ENCODE measurements around the gene DPEP2NB.
"Not testable (repeated sequence)": the region's sequence is repeated elsewhere in the genome, so short reads cannot be mapped to it uniquely, and the experiment has no call there.

The DPEP2NB gene

DNA sequence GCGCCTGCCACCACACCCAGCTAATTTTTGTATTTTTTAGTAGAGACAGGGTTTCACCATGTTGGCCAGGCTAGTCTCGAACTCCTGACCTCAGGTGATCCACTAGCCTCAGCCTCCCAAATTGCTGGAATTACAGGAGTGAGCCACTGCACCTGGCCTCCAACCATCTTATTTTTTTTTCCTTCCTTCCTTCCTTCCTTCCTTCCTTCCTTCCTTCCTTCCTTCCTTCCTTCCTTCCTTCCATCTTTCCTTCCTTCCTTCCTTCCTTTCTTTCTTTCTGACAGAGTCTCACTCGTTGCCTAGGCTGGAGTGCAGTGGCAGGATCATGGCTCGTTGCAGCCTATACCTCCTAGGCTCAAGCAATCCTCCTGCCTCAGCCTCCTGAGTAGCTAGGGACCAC lies 5.8 kb downstream of the DPEP2NB start:
- not testable (repeated sequence) for DNase-seq

DNA sequence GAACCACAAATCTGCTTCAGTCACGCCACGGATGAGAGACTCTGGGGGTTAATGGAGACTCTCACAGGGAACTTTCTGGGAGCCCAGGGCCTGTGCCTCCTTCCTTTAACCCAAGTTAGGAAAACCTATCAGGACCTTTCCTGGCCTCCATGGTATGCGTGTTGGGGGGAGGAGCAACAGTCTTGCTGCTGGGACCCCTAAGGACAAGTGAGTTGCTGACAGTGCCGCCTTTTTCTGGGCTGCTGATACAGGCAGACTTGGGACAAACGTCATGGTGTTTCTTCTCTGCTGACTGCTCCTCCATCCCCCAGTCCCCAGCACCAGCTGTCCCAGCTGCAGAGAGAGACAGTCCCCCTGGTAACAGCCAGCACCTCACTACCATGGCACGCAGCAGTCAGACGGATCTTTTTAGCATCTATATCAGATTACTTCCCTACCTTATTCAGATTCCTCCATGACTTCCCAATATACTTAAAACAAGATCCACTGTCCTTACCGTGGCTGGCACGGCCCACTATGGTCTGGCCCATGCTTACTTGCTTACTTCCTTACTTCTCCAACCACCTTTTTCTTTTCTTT lies 6.5 kb downstream of the DPEP2NB start:
- no peak for DNase-seq

DNA sequence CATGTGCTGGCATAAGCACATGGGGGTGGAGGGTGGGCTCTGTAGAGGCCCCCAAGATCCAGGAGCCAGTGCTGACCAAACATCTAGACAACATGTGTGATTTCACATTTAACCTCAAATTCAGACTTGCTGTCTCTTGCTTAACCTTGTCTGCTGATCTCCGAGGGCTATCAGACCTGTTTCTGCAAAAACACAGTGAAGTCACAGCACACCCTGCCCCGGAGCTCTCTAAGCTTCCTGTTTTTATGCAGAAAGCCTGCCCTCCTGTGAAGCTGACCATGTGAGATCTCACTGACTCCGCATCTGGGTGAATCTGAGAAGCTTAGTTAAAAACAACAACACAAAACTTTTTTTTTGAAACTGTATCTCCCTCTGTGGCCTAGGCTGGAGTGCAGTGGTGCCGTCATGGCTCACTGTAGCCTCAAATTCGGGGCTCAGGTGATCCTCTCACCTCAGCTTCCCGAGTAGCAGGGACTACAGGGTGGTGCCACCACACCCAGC lies 9.9 kb downstream of the DPEP2NB start:
- DNase-seq, result no peak

DNA sequence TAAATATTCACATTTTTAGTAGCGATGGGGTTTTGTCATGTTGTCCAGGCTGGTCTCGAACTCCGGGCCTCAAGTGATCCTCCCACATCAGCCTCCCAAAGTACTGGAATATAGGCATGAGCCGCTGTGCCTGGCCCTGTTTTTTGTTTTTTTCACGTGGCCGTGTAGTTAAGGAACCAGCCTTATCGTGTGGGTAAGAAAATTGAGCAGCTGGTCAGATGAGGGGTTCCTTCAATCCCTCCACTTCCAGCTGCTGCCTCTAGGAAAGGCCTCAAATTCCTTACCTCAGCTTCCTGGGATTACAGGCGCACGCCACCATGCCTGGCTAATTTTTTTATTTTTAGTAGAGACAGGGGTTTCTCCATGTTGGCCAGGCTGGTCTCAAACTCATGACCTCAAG lies 10.5 kb downstream of the DPEP2NB start:
- DNase-seq, result no peak

DNA sequence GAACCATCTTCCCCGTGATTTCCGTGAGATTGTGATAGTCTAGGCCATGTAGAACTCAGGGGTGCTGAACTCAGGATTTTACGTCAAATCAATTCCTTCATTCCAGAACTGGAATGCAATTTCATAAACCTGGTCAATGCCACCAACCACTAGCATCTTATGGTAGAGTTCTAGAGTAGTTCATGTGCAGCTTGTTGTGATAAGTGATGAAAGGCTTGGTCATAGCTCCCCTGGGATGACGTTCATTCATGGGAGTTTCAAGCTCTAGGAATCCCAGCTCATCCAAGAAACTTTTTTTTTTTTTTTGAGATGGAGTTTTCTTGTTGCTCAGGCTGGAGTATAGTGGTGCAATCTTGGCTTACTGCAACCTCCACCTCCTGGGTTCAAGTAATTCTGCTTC lies 12.7 kb downstream of the DPEP2NB start:
- no peak for DNase-seq

DNA sequence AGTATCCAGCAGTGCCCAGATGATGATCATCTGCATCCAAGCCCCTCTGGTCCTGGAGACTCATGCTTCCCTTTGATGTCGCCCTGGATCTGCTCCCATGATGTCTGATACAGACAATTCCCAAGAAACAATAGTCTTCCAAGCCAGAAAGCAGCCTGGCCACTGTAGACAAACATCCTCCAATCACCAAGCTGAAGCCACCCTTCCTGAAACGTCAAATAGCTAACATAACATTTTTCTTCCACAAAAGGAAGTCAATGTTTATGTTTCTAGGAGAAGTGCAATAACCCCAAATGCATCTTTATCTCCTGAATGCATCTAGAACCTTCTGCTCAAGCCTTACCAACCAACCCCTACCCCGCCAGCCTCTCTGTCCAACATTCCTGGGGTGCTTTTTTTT lies 15.3 kb downstream of the DPEP2NB start:
- DNase-seq, result no peak

DNA sequence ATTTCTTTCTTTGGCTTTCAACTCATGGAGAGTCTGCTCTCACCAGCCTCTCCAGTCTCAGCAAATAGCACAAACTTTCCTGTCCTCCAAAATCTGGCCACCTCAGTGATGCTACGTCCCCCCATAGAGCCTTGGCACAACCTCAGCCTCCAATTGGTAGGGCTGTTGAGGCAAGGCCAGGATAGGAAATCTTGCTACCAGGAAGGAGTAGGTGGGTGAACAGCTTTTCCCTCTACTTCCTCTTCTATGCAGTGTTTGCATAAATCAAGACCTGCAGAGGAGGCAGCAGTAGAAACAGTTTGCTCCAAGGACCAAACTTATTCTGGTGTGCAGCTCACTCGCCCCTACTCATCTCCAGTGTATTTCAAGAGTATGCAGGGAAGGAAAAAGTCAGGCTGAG lies 15.7 kb downstream of the DPEP2NB start:
- DNase-seq, result no peak

DNA sequence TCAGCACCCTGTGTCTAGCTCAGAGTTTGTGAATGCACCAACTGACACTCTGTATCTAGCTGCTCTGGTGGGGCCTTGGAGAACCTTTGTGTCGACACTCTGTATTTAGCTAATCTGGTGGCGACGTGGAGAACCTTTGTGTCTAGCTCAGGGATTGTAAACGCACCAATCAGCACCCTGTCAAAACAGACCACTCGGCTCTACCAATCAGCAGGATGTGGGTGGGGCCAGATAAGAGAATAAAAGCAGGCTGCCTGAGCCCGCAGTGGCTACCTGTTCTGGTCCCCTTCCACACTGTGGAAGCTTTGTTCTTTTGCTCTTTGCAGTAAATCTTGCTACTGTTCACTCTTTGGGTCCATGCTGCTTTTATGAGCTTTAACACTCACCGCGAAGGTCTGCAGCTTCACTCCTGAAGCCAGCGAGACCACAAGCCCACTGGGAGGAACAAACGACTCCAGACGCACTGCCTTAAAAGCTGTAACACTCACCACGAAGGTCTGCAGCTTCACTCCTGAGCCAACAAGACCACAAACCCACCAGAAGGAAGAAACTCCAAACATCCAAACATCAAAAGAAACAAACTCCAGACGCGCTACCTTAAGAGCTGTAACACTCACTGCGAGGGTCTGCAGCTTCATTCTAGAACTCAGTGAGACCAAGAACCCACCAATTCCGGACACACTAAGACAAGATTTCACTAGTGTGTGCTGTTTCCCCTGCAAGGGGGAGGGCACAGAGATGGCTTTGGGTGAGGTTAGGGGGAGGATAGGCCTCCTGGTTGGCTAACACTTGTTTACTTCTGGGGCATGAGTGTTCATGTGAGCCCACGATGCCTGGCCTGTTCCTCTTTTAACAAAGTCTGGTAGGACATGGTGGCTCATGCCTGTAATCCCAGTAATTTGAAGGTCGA lies 16.7 kb downstream of the DPEP2NB start, which contains the start of gene DPEP2:
DPEP2 (minus strand) TSS at position 706 of the 910 bp plus-strand sequence. CDS start 6,272 bp downstream, outside the sequence.
- DNase-seq, result not testable (repeated sequence)

DNA sequence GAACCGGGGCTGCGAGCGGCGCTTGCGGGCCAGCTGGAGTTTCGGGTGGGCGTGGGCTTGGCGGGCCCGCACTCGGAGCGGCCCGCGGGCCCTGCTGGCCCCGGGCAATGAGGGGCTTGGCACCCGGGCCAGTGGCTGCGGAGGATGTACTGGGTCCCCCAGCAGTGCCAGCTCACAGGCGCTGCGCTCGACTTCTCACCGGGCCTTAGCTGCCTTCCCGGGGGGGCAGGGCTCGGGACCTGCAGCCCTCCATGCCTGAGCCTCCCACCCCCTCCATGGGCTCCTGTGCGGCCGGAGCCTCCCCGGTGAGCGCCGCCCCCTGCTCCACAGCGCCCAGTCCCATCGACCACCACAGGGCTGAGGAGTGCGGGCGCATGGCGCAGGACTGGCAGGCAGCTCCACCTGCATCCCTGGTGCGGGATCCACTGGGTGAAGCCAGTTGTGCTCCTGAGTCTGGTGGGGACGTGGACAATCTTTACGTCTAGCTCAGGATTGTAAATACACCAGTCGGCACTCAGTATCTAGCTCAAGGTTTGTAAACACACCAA lies 17.4 kb downstream of the DPEP2NB start:
- DNase-seq, result not testable (repeated sequence)

DNA sequence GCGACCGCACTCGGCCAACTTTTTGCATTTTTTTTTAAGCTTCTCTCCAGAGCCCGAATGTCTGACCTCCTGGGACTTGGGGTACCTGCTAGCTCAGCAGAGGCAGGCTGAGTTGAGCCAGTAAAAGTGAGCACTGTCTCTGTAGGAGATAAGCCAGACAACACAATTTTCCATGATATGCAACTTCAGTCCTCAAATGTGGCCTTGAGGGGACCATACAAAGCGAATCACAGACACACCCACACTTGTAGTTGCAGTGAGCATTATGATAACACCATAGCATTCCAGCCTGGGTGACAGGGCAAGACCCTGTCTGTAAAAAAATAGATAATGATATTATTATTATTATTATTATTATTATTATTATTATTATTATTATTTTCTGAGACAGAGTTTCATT lies 19.0 kb downstream of the DPEP2NB start:
- no peak for DNase-seq

DNA sequence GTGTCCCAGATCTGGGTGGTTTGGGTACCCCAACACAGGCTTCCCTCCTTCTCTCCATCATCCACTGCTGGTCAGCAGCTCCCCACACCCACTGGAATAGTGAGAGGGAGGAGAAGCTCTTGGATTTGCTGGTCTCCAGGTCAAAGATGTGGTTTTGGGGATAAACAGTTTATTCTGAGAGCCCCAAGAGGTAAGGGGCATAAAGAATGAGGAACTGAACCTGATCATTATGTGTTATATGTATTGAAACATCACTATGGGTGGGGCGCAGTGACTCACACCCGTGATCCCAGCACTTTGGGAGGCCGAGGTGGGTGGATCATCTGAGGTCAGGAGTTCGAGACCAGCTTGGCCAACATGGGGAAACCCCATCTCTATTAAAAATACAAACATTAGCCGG lies 20.3 kb downstream of the DPEP2NB start:
- no peak for DNase-seq

DNA sequence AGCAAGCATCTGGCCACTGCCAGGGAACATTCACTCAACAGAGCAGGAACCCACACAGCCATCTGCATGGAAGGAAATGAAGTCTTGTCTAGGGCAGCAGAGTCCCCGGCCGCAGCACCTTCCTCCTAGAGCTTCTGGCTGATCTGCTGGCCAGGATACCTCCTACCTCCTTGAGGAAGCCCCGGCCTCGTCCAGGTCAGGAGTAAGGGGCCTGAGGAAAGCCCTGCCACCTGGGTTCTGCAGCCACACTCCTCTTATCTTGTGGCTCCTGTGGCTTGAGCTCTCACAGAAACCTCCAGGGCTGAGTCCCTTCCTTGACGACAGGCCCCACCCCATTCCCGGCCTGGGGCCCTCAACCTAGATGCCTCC lies 21.7 kb downstream of the DPEP2NB start:
- DNase-seq, result not testable (repeated sequence)

DNA sequence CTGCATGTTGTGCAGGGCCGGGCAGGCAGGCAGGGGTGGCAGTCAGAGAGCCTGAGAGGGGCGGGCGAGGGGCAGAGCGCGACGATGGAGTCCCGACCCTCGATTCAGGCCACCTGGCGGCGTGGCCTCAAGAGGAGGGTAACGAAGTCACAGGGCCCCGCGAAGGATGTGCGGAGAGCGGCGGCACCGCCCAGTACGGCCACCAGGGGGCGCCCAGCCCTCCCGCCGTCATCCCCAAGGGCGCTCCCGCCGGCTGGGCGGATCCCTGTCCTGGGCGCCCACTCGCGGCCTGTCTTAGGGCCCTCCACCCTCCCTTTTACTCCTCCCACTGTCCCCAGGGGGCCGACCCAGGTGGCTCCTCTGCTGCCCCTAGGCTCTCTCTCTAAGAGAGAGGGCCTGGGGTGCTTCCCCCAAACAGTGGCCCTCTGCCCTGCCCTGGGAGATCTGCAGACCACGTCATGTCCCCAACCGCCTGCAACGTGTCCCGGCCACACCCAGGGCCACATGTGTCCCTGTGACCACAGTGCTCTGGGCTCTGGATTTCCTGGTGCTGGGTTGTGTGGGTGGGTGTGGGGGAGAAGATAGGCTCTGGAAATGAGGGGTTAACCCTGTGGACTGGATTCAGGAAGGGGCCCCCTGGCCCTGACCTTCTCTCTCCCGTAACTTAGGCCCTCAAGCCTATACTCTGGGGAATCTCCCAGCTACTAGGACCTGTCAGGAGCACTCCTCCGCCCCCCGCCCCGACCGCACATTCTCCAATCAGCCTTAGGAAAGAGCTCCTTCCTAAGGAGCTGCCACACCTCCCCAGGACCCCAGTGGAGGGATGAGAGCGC lies 22.3 kb downstream of the DPEP2NB start:
- no peak for DNase-seq

DNA sequence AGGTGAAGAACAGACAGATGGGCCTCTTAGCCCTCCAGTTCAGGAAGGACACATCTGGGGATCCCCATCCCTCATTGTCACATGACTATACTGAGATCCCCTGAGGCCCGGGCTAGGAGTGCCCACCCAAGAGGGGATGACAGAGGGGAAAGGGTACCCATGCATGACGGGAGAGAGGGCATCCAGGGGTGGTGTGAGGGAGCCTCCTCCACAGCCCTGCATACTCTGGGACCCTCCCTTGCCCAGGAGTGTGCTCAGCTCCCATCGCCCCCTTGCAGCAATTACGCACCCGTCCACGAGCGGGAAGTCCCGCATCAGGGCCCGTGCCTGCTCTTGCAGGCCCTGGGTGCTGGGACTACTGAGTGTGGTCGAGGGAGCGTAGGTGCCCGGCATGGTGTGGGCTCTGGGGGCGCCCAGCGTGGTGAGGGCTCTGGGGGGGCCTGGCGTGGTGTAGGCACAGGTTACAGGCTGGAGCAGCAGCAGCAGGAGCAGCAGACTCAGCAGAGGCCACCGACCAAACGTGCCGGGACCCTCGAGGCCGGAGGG lies 23.0 kb downstream of the DPEP2NB start:
- no peak for DNase-seq

DNA sequence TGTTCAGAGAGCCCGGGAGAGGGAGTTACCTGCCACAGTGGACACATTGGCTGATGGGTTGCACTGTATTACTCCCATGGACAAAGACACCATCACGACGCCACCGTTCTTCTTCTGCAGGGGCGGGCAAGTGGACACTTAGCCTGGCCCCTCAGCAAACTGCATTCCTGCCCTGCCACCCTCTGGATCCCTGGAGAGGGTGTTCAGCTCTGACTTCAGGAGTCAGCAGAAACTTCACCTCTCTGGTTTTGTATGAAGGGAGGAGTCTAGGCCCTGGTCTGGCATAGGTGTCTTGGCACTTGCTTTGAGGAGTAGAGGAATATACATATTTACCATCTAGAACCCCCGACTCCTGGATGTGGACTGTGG lies 25.7 kb downstream of the DPEP2NB start:
- no peak for DNase-seq

DNA sequence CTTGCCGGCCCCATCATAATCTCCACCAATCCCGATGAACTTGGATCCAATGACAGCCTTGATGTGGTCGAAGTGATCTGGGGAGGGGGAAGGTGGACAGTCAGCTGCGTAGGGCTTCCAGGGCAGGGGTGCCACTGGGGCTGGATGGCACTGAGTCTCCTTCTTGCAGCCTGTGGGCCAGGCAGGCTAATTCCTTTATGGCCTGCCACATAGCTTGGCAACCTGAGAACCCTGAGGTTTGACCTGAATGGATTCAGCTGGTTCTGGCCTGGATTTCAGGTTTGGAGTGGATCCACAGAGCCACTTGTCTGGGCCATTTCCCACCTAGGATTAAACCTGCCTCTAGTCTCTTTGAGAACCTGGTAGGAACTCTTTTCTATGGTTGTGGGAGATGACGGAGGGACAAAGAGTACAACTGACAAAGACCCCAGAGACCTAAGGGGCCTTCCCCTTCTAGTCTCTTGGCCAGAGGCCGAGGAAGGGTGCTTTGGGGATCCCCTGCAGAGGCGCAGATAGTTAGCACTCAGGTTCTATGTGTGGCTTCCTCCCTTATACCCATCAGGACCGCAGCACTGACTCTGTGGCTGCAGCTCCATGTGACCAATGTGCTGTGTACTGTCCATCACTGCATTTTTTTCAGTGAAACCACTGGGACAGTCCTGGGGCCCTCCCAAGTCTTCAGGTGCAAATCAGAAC lies 26.2 kb downstream of the DPEP2NB start:
- no peak for DNase-seq

DNA sequence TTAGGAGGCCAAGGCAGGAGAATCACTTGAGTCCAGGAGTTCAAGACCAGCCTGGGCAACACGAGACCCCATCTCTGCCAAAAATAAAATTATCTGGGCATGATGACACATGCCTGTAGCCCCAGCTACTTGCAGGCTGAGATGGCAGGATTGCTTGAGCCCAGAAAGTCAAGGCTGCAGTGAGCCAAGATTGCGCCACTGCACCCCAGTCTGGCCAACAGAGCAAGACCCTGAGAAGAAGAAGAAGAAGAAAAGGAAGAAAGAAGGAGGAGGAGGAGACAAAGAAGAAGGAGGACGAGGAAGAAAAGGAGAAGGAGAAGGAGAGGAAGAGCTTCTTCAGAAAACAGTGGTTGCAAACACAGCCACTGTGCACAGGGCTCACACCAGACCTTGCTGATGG lies 27.0 kb downstream of the DPEP2NB start:
- DNase-seq, result no peak

DNA sequence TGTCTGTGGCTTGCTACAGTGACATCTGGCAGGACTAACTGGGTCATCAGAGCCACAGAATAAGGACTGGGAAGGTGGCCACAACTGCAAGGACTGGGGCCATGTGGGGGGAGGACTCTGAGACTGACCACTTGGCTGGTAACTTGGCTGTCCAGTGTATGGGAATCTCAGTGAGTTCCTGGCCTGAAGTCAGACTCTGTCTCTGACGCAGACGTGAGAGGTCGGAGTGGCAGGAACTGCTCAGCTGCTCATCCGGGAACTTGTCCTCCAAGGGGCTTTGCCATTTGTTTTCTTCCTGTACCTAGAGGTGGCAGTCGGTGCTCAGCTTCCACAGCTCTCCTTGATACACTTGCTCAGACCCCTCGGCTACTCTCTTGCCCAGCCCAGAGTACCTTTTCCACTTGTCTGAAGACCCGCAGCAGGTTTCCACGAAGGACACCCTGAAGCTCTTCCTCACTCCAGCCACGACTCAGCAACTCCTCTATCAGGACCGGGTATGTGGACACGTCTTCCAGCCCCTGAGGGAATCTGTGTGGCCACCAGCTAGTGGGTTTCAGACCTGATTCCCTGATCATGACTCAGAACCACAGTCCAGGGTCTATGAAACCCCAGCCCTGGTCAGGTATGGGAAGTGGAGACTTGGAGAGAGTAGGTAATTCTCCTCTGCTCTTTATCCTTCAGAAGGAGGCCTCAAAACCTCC lies 28.1 kb downstream of the DPEP2NB start:
- DNase-seq, result no peak

DNA sequence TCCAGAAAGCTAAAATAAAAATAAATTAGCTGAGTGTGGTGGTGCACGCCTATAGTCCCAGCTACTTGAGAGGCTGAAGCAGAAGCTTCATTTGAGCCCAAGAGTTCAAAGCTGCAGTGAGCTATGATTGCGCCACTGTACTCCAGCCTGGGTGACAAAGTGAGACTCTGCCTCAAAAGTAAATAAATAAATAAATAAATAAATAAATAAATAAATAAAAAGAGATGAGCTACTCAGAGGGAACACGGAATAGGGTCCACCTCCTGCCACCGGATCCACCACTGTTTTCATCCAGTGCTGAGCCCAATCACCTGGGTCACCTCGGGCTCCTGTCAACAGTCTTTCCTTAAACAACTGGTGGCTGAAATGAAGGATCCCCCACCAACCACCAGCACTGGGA lies 28.8 kb downstream of the DPEP2NB start:
- no peak for DNase-seq

DNA sequence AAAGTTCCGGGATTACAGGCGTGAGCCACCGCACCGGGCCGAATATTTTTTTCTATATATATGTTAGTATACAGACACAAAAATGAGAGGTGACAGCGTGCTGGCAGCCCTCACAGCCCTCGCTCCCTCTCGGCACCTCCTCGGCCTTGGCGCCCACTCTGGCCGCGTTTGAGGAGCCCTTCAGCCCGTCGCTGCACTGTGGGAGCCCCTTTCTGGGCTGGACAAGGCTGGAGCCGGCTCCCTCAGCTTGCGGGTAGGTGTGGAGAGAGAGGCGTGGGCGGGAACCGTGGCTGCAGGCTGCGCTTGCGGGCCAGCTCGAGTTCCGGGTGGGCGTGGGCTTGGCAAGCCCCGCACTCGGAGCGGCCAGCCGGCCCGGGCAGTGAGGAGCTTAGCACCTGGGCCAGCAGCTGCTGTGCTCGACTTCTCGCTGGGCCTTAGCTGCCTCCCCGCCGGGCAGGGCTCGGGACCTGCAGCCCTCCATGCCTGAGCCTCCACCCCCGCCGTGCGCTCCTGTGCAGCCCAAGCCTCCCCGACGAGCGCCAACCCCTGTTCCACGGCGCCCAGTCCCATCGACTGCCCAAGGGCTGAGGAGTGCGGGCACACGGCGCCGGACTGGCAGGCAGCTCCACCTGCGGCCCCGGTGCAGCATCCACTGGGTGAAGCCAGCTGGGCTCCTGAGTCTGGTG lies 33.6 kb downstream of the DPEP2NB start:
- no peak for DNase-seq
